ENCODE measurements around the gene INKA2.

INKA2 gene

DNA sequence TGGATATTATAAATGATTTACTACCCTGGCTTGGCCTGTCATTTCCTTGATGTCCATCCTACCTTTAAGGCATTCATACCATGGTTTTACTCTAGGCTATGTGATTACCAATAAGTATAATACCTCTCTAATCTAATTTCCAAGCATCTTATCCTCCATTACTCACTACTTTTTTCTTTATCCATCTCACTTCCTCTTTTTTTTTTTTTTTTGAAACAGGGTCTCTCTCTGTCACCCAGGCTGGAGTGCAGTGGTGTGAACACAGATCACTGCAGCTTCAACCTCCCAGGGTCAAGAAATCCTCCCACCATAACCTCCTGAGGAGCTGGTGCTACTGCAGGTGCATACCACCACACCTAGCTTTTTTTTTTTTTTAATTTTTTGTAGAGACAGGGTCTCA is 39.9 kb downstream of the INKA2 start:
- no peak for DNase-seq

DNA sequence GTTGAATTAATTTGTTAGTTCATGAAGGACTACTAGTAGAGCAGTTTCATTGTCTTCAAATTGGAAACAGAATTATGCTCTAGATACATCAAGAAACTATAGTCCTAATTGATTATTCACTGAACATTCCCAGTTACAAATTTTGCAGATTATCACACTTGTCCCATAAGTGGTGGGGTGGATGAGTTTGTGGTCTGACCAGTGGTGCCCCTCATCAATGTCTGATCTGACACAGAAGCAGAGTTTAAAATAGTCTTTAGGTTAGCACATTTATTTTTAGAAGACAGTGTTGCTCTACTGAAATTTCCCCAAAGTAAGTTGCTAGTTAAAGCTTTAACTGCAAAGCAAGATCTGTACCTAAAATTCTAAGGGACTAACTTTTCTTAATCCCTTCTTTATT is 42.9 kb downstream of the INKA2 start:
- DNase-seq = no peak

DNA sequence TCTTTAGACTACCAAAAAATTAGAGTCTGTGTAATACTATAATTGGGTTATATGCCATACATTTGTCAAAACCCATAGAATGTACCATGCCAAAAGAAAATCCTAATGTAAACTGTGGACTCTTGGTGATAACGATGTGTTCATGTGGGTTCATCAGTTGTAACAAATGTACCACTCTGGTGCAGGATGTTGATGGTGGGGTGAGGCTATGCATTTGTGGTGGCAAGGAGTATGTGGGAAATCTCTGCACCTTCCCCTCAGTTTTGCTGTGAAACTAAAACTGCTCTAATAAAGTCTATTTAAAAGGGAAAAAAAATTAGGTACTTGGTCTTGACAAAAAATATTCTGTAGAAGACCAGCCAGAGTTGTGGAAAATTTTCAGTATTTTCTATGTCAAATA is 43.4 kb downstream of the INKA2 start:
- no peak for DNase-seq

DNA sequence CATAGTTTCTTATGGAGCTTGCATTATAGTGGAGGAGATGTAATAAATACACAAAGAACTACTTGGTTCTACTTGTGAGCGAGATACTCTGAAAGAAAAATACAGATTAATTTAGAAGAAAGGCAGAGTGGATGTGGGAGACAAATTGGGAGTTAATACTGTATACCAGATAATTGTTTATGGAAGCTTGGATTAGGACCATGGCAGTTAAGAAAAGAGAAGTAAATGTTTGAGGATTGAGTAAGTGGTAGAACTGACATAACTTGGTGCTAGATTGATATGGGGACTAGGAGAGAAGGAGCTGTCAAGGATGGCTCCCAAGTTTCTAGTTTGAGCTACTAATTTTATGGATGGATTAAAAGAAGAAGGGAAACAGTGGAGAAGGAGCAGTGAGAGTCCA is 47.3 kb downstream of the INKA2 start:
- no peak for DNase-seq

DNA sequence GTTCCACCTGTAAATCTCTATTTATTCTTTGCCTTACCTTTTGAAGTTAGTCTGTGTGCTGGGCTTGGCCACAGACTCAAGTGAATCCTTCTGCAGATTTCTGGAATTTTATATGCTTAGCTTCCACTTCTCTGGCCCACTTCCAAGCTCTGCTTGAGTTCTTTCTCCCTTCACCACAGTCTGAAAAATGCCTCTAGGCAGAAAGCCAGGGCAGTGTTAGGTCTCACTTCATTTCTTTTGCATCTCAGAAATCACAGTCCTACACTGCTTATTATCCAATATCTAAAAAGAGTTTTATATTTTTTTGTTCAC is 48.9 kb downstream of the INKA2 start:
- peak; percentile 7 for DNase-seq

All from DMS53 (cell line).